Neural cell (in vitro differentiated cells): Measurements from ENCODE around the gene CCDC175.

Experiments
- EP300 ChIP-seq: fragments of 450-650 bp; conservative IDR thresholded peaks from 2 replicates; pipeline ENCODE4 v1.6.1; 2014; ENCODE audit warnings: antibody characterized with exemption, mild to moderate bottlenecking, moderate library complexity; ENCODE audit not compliant: poor library complexity, severe bottlenecking
- EZH2 ChIP-seq: fragments of 200-600, 300-800 bp; shearing (Covaris generic), sonication (generic); IDR thresholded peaks from 2 replicates; pipeline ENCODE4 v1.6.1; 2014; ENCODE audit warnings: antibody characterized with exemption, low read length, borderline replicate concordance, mild to moderate bottlenecking; ENCODE audit not compliant: insufficient read depth, poor library complexity, severe bottlenecking
- MXI1 ChIP-seq: fragments of 450-650 bp; conservative IDR thresholded peaks from 2 replicates; pipeline ENCODE4 v1.6.1; 2014; ENCODE audit warnings: antibody characterized with exemption, mild to moderate bottlenecking; ENCODE audit not compliant: poor library complexity, severe bottlenecking
- REST ChIP-seq: IDR thresholded peaks from 2 replicates; pipeline ENCODE4 v1.6.1; 2012; ENCODE audit warnings: borderline replicate concordance
- TF ChIP-seq, protein P1 (sequence below): fragments of 450-650 bp; IDR thresholded peaks from 2 replicates; pipeline ENCODE4 v1.5.1; 2014; ENCODE audit warnings: antibody characterized with exemption, mild to moderate bottlenecking, moderate library complexity; ENCODE audit not compliant: poor library complexity, severe bottlenecking

DNA sequence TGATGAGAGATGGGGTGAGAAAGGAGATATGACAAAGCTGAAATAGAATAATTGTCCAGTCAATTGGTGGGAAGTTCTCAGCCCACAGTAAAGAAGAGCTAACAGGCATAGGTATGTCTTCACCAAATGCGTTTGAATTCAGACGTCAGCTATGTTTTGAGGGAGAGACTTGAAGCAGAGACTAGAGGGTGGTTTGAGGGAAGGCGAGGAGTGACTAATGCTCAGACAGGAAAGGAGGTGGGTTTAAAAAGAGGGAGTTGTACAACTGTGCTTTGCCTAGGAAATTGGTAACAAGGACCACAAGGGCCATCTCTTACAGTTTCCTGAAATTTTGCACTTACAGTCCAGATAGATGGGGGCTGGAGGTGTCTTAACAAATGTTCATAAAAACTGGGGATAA is 85.9 kb downstream of the CCDC175 start:
- TF ChIP-seq, protein P1, sequence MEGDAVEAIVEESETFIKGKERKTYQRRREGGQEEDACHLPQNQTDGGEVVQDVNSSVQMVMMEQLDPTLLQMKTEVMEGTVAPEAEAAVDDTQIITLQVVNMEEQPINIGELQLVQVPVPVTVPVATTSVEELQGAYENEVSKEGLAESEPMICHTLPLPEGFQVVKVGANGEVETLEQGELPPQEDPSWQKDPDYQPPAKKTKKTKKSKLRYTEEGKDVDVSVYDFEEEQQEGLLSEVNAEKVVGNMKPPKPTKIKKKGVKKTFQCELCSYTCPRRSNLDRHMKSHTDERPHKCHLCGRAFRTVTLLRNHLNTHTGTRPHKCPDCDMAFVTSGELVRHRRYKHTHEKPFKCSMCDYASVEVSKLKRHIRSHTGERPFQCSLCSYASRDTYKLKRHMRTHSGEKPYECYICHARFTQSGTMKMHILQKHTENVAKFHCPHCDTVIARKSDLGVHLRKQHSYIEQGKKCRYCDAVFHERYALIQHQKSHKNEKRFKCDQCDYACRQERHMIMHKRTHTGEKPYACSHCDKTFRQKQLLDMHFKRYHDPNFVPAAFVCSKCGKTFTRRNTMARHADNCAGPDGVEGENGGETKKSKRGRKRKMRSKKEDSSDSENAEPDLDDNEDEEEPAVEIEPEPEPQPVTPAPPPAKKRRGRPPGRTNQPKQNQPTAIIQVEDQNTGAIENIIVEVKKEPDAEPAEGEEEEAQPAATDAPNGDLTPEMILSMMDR = no peak
- TF ChIP-seq EP300 (no peak), EZH2 (no peak), MXI1 (no peak), REST (no peak)
